HPDE6-E6E7 (cell line): ENCODE data around the gene SAP25.
"Not testable (repeated sequence)": the region's sequence is repeated elsewhere in the genome, so short reads cannot be mapped to it uniquely, and the experiment has no call there.

Experiments used
- DNase-seq: peaks from one replicate; pipeline ENCODE4 v3.0.0; 2011; ENCODE audit warnings: missing footprints; ENCODE audit errors: extremely low spot score

The SAP25 gene

DNA sequence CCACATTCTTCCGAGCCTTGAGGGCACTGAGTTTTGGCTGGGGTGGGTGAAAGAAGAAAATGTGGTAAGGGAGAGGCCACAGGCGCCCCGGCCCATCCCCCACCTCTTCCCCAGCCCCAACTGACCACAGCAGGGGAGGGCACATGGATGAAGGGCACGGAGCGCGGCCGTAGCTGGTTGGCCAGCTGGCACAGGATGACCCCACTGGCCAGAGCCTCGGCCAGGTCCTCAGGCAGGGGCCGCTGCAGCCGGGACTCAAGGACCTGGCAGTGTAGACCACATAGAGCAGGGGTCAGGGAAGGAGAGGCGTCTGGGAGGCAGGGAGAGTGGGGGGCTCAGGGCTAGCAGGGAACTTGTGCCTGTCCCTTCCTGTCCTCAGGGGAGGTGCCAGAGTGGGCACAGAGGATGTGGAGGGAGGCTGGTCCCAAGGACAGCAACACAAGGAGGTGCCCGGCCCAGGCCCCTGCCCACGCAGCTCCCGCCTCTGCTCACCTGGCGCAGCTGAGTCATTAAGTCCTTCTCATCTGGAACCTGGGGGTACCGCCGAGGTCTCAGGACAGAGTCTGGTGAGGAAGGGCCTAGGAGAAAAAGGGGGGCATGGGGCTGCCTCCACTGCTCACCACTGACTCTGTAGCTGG is 2.2 kb upstream of the SAP25 start:
- no peak for DNase-seq

DNA sequence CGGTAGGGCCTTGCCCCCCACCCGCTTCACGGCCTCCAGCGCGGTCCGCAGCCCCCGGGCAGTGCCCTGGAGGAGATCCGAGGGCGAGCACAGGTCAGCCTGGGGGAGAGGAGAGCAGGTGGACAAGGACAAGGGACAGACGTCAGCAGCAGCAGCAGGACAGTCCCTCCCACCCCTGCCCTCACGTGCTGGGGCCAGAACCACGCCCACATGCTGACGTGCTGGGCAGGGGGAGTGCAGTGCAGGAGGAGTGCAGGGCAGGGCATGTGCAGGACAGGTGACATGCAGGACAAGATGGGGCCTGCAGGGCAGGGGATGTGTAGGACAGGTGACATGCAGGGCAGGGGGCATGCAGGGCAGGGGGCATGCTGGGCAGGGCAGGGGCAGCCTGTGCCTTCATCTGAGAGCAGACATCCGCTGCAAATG is 1.5 kb upstream of the SAP25 start:
- DNase-seq: no peak

DNA sequence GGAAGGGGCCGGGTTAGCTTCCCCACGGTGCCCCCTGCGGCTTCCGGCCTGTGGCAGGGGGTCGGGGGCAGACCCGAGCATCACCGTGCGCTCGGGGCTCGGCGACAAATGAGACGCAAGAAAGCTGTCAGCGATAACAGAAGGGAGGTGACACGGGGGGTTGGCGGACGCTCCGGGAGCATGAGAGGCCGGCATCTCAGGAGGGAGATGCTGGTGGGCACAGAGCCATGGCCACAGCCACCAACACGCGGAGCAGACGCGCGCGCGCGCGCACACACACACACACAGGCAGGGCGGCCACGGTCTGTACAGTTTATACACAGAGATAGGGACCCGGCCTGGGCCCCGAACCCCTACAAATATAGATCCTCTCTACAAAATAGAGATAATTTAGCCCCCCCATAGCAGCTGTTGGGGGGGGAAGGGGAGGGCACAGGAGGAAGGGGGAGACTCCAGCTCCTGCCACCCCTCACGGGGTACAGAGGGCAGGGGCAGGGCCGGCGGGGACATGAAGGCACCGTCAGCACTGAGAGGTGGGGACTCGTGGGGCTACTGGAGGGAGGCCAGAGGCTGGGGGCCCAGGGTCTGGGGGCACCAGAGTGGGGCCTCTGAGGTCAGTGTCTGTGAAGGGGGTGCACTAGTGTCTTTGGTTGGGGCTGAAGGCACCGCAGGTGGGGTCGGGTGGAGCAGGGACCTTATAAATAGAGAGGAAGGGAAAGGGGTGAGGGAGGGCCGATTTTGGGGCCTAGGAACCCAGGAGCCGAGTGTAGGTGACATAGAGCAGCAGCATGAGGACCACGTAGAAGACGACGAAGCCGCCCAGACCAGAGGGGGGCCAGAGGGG is 884 bp upstream of the SAP25 start:
- DNase-seq: no peak

DNA sequence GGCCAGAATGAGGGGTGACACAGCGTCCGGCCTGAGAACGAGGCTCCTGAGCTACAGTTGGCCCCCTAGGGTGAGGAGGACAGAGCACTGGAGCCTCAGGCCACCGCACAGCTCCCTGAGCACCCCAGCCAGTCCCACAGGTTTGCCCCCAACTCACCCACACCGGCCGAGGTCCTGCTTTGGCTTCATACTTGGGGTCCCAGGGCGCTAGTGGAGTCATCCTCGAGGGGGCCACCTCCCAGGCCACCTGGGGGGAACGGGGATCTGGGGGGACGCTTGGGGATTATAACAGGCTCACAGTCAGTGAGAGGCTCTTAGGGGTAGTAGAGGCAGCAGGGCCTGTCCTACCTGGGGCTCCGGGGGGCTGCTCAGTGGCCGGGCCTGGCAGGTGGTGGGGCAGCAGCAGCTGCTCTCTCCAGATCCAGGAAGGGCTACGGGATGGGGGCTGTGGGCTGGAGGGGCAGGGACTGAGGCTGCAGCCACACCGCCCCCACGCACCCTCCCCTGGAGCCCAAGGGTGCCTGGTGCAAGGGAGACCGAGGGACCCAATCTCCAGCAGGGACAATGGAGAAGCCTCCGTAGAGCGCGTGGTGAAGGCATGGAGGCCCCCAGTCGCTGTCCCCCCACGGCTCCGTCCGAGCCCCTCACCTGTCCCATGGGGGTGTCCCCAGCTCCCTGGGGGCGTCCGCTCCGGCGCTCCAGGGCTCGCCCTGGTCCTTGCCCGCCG is 588 bp downstream of the SAP25 start:
- DNase-seq: no peak

DNA sequence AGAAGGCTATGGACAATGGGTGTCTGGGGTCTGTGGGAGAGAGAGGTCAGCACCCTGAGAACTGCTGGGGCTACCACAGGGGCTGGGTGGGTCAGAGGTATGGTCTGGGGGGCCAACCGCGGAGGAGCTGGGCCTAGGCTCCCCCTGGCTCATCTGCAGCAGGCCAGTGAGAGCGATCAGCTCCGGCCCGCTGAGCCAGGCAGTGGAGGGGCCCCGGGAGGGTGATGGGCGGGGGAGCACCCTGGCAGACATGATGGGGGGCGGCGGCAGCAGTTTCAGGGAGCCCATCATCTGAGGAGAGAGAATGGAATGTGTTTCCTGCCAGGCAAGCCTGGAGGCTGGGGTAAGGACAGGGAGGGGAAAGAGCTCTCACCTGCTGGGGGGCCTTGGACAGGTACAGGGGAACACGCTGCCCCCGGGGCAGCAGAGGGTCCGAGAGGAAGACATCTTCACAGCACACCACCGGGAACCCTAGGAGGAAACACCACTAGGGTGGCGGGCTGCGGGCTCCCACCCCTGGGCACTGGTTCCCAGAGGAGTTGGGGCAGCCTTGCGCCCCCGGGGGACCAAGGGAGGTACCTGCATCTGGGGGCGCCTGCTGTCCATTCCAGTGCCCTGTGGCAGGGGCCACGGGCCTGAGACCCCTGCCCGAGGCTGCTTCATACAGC is 1.3 kb downstream of the SAP25 start:
- DNase-seq: no peak

DNA sequence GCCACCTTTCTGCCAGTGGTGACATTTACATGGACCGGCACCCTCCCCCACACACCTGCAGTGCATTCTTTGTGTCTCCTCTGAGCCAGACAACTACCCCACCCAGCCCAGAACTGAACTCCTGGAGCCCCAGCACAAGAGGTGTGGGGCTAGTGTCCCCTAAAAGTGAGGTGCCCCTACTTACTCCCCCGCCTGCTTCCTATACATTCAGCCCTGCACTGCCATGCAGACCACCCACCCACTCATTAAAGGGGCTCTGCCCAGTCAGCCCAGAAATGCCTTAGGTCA is 1.9 kb downstream of the SAP25 start:
- DNase-seq: no peak

DNA sequence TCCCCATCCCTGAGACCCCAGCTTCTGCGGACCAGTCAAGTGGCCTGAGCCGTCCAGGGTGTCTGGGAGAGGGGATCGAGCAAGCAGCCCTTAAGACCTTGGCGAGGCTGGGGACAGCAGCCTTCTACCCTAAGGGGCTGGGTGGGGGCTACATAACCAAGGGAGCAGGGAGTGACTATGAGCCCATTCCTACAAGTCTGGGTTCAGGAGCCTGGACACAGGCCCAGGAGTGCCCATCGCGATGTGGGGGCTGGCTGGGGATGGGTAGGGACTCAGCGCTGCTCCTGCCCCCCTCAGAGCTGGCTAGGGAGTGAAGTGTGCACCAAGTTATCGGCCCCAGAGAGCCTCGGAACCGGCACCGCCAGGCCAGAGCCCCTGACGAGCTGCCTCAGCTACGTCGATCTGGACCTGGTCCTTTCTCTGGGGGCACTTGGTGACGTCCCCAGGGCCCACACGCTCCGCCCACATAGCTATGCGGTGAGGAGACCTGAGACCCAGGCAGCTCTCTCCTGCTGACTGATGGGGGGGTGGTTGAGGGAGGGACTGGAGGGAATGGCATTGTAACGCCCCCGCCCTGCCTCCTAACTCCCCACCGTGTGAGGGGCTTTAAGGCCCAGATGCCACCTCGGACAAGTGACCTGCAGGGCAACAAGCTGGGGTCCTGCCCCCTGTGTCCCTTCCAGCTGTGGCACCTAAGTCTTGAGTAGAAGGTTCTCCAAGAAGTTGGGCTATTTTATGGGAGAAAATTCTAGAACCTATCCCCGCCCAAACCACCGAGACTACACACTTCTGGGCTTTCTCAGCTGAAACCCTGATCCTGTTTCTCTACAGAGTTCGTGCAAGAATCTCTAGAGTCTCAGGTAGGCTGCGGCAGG is 2.5 kb downstream of the SAP25 start:
- DNase-seq: no peak

DNA sequence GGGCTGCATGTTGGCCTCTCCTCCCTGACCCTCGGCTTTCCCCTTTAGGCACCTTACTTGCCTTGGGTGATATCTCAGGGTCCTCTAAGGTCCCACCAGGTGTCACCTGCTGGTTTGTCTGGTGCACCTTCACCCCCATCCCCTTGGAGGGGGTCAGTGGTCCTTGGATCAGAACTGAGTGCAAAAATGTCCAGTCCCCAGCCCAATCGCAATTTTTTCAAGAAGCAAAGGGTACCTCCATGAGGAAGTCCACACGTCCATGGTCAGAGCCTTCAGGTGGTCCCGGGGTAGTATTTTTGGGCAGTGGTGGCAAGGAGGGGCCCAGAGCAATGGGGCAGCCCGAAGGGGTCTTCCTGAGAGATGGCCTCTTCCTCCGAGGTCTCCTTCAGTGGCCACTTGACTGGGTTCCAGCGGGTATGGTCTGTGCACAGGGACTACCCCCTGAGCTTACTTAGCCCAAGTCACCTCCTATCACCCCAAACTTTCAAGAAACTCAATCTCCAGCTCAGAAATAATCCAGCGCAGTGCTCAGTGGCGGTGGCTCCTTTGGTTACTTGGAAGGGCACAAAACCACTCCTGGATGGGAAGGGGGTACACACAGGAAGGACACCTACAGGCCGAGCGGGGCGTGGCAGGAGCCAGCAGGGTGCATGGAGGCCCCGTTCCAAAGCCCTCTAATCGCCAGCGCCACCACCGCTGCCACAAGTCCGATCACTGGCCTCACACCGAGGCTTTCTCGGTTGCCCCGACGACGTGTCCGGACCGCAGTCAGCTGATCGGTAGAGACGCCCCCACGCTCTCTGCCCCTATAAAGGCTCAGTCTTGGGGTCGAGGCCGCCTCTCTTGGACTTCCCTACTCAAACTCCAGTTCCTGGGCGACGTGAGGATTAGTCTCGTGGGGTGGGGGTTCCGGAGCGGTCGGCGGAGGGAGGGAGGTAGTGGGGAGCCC is 4.5 kb downstream of the SAP25 start:
- no peak for DNase-seq

DNA sequence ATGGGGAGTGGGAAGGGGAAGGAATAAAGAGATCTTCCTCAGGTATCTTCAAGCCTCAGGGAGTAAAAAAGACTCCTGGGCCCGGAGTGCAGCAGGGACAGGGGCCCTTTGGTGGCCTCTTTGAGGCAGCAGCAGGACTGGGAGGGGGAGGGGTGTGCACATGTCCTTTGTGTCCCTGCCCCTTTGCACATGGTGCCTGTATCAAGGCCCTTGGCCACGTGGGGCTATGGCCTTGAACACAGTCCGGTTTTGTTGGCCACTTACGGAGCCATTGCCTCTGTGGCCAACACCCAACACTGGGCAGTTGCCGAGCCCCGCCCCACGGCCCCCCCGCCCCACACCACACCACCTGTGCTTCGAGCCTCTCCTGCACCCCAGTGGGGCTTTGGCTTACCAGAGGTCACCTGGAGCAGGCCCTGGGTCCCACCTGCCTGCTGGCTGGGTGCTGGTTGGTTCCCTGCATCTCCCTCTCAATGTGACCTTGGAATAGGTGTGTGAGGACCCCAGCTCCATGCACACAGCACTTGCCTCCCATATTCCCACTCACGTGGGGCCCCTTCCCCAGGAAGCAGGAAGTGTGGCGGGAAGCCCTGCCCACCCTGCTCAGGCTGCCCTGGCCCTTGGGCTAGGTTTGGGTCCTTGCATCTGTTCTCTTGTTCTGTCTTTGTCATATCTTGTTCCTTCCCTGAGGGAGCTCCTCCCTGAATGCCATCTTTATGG is 5.4 kb downstream of the SAP25 start:
- DNase-seq: no peak

DNA sequence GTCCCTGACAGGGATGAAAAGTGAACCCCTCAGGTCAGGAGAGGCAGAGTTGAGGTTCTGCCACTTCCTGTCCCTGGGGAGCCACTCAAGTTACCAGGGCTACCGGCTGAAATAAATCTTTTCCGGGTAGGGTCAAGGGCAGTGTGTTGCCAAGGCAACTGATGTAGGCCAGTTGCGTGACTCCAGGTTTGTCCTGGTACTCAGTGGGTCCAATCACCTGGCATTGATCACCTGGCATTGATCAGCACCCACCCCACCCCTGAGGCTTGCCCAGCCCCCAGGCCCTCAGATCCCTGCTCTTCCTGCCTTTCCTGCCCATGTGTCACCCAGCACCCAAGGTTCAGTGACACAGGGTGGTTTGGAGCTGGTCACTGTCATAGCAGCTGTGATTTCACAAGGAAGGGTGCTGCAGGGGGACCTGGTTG is 5.9 kb downstream of the SAP25 start:
- DNase-seq: no peak

DNA sequence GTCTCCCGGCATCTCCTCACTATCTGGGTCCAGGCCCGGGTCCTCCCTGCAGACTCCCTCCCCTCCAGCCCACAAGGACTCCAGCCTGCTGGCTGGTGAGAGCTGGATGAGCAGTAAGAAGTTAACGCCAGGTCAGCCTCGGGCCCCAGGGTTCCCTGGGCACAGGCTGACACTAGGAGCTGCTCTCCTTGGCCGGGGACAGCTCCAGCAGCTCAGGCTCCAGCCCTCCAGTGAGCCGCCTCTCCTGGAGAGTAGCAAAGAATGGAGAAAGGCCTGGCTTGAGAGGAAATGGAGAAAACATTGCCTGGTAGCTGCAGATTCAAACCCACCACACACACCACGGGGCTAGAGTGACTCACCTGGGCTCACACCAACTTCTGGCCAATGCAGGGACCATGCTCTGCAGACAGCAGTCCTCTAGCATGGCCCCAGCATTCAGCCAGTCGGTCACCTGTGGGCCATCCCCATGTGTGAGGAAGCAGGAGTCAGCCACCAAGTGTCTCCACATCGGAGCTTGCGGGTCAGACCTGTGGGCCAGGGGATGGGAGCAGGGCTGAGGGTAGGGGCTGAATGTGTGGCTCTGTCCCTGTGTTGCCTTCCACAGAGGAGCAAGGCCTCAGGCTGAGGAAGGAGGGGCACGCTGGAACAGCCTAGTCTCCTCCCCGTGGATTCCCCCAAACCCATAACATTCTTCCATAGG is 6.5 kb downstream of the SAP25 start:
- no peak for DNase-seq

DNA sequence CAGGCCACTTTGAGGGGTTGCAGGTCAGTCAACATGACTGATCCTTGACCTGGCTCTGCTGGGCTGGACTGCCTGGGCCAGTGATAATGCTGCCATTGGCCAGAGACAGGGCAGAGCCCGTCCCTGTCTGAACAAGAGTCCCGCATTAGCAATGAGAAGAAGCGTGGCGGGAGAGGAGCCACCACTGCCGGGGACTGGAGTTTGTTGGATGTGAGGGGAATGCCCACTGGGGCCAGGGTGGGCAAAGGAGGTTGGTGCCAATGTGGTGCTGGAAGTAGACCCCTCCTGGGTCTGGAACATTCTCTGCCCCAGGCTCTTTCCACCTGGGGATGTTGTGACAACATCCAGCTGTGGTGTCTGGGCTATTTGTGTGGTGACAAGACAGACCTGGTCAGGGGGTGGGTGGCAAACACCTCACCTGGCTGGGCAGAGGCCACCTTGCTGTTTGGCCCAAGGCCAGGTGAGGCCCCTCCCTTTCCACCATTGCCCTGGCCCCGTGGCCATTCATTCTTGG is 7.6 kb downstream of the SAP25 start:
- DNase-seq: no peak

DNA sequence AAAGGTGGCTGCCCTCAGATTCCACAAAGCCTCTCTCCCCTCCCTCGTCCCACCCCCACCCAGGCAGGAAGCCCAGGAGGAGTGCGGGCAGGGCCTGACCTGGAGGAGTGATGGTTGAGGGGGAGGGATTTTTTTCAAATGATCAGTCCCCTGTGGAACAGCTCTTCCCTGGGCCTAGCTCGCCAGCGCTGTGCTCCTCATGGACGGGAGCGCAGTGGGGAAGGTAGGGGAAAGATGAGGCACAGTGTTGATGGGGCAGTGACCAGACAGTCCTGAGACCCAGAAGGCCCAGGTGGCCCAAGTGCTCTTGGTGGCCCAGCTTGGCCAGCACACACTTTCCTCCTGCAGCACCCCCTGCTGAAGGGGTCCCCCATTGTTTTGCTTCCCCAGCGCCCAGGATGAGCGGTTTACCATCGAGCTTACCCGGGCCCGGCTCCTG is 8.5 kb downstream of the SAP25 start:
- no peak for DNase-seq

DNA sequence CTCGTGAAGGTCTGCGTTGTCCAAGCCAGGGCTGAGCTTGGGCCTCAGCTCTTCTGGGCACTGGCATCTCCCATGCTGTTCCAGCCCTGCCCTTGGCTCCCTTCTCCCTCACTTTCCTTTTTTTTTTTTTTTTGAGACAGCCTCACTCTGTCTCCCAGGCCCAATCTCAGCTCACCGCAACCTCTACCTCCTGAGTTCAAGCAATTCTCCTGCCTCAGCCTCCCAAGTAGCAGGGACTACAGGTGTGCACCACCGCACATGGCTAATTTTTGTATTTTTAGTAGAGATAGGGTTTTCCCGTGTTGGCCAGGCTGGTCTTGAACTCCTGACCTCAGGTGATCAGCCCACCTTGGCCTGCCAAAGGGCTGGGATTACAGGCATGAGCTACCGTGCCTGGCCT is 9.3 kb downstream of the SAP25 start:
- not testable (repeated sequence) for DNase-seq

DNA sequence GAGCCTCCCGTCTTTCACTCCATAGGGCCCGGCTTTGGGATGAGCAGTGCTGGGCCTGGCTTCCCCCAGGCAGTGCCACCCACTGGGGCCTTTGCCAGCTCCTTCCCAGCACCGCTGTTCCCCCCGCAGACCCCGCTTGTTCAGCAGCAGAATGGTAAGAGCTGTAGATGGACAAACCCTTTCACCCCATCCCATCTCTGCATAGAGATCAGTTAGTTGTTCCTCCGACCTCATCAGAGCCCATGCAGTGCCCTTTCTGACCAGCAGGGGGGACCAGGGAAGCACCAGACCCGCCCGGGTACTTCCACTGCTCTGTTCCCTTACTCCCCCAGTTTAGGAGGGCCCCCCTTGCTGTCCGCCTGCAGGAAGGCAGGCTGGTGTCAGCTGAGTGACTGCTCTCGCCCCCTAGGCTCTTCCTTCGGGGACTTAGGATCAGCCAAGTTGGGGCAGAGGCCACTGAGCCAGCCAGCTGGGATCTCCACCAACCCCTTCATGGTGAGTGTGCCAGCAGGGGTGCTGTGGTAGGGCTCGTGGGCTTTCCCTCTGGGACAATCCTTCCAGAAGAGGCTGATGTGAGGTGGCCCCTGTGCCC is 9.8 kb downstream of the SAP25 start:
- DNase-seq: peak; percentile 63

DNA sequence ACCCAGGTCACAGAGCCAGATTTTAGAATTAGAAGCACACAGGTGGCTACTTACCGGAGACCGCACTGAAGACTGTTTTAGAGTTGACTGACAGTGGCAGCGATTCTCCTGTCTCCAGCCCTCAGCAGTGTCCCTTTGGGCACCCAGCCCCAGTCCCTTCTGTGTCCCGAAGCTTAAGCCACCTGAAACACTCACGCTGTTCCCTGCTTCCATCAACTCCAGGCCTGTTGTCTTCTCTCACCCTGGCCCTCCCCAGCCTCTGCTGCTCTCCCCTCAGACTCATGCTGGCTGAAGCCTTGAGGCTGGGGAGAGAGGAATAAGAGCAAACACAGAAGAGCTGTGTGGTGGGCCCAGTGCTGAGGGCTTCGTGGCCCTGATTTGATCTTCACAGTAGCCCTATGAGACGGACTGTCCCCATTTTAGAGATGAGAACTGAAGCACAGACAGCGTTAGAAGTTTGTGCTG is 10.6 kb downstream of the SAP25 start:
- DNase-seq: no peak

DNA sequence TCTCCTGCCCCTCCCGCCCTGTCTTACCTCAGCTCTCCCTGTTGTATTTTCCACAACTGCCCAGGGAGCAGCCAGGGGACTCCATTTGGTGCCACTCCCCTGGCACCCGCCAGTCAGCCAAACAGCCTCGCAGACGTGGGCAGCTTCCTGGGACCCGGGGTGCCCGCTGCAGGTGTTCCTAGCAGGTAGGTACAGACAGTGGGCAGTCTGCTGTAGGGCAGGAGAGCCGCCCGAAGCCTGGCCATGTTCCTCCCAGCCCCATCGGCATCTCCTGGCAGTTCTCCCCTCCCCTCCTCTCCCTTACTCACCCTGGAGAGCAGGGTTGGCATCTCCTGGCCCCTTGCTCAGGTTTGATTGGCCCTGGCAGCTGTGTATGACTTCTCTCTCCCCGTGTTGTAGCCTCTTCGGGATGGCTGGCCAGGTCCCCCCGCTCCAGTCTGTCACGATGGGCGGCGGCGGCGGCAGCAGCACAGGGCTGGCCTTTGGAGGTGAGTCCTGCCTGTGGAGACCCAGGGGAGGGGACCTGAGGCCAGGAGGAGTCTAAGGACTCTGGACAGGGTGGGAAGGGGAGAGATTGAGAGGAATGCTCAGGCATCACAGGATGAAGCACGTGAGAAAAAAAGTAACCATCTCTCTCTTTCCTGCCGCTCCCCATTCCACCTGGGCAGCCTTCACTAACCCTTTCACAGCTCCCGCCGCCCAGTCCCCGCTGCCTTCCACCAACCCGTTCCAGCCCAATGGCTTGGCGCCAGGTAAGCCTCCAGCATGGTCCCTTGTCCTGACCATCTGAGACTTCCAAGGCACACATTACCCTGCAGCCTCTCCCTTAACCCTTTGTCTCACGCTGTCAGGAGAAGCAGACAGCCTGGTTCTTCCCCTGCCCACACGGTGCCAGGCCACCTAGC is 11.3 kb downstream of the SAP25 start:
- no peak for DNase-seq
